ENCODE results near the gene KIF21B.

DNA sequence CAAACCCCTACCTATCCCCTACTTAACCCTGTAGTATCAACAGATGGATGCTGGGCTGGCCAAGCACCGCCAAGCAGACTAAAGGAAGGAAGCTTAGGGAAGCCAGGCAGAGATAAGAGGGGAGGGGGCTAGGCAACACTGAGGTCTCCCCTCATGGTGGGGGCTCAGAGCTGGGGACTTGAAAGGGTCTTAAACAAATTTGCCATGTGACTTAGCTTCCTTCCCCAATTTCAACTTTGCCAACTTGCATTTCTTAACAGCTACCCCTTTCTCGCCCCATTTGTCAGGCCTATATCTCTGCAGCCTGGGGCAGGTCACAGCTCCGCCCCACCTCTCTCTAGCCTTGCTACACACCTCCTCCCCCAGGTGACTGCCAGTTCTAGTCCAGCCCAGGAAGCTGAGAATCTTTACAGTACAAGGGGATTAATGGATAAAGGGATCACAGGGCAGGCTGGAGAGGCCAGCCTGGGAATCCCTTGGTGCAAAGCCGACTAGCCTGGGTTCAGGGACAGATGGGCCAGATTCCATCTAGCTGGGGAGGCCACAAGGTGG is 3.4 kb downstream of the KIF21B start:
- TF ChIP-seq POLR2AphosphoS5 (IDR thresholded peaks at IDR 0.05; ENCODE audit: low read depth, low read length) = no peak
- TF ChIP-seq, protein P1, sequence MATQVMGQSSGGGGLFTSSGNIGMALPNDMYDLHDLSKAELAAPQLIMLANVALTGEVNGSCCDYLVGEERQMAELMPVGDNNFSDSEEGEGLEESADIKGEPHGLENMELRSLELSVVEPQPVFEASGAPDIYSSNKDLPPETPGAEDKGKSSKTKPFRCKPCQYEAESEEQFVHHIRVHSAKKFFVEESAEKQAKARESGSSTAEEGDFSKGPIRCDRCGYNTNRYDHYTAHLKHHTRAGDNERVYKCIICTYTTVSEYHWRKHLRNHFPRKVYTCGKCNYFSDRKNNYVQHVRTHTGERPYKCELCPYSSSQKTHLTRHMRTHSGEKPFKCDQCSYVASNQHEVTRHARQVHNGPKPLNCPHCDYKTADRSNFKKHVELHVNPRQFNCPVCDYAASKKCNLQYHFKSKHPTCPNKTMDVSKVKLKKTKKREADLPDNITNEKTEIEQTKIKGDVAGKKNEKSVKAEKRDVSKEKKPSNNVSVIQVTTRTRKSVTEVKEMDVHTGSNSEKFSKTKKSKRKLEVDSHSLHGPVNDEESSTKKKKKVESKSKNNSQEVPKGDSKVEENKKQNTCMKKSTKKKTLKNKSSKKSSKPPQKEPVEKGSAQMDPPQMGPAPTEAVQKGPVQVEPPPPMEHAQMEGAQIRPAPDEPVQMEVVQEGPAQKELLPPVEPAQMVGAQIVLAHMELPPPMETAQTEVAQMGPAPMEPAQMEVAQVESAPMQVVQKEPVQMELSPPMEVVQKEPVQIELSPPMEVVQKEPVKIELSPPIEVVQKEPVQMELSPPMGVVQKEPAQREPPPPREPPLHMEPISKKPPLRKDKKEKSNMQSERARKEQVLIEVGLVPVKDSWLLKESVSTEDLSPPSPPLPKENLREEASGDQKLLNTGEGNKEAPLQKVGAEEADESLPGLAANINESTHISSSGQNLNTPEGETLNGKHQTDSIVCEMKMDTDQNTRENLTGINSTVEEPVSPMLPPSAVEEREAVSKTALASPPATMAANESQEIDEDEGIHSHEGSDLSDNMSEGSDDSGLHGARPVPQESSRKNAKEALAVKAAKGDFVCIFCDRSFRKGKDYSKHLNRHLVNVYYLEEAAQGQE (IDR thresholded peaks at IDR 0.05; ENCODE audit: insufficient read depth in 1 of 2, low read depth in 2 of 2, low read length in 2 of 2) = no peak

Measured in PFSK-1 (cell line).